ENCODE data around the gene MMP8.

Gene MMP8

GRCh38 chr11:102722821-102723220 lies 1.9 kb downstream of the MMP8 start:
- DNase-seq (ENCODE audit: low read depth) = no peak

GRCh38 chr11:102719620-102720277 lies 5.0 kb downstream of the MMP8 start:
- no peak for DNase-seq (ENCODE audit: low read depth)

GRCh38 chr11:102717280-102717679 lies 7.5 kb downstream of the MMP8 start:
- DNase-seq (ENCODE audit: low read depth) = no peak

- DNase-seq (ENCODE audit: low read depth) = no peak
These were observed 8.2 kb downstream of the MMP8 start for GRCh38 chr11:102716527-102716926.

- DNase-seq (ENCODE audit: low read depth) = no peak
These were observed 12.6 kb downstream of the MMP8 start for GRCh38 chr11:102712137-102712536.

- no peak for DNase-seq (ENCODE audit: low read depth)
These were observed 15.4 kb downstream of the MMP8 start for GRCh38 chr11:102709201-102709945.

- no peak for DNase-seq (ENCODE audit: low read depth)
These were observed 16.1 kb downstream of the MMP8 start for GRCh38 chr11:102708654-102709053.

- no peak for DNase-seq (ENCODE audit: low read depth)
These were observed 19.1 kb downstream of the MMP8 start, which contains the start of gene MMP27 for GRCh38 chr11:102705626-102706025. TSS of gene MMP27 (minus strand) at chr11:102705769. CDS start at chr11:102705714, 55 bp downstream.

GRCh38 chr11:102704841-102705240 lies 19.9 kb downstream of the MMP8 start:
- no peak for DNase-seq (ENCODE audit: low read depth)

GRCh38 chr11:102703826-102704493 lies 20.8 kb downstream of the MMP8 start:
- no peak for DNase-seq (ENCODE audit: low read depth)

GRCh38 chr11:102695201-102695600 lies 29.6 kb downstream of the MMP8 start:
- DNase-seq (ENCODE audit: low read depth) = no peak

- no peak for DNase-seq (ENCODE audit: low read depth)
These were observed 39.0 kb downstream of the MMP8 start for GRCh38 chr11:102685754-102686153.

GRCh38 chr11:102685338-102685737 lies 39.4 kb downstream of the MMP8 start:
- no peak for DNase-seq (ENCODE audit: low read depth)

- no peak for DNase-seq (ENCODE audit: low read depth)
These were observed 41.5 kb downstream of the MMP8 start for GRCh38 chr11:102683277-102683676.

- no peak for DNase-seq (ENCODE audit: low read depth)
These were observed 43.8 kb downstream of the MMP8 start for GRCh38 chr11:102680945-102681344.

GRCh38 chr11:102678022-102678421 lies 46.7 kb downstream of the MMP8 start:
- no peak for DNase-seq (ENCODE audit: low read depth)

GRCh38 chr11:102676084-102676483 lies 48.7 kb downstream of the MMP8 start:
- no peak for DNase-seq (ENCODE audit: low read depth)

GRCh38 chr11:102669664-102670063 lies 55.1 kb downstream of the MMP8 start:
- DNase-seq (ENCODE audit: low read depth) = no peak

- DNase-seq (ENCODE audit: low read depth) = no peak
These were observed 58.3 kb downstream of the MMP8 start for GRCh38 chr11:102666331-102666957.

GRCh38 chr11:102664001-102664752 lies 60.6 kb downstream of the MMP8 start:
- DNase-seq (ENCODE audit: low read depth) = no peak

GRCh38 chr11:102662607-102663006 lies 62.1 kb downstream of the MMP8 start:
- DNase-seq (ENCODE audit: low read depth) = no peak

Data from stimulated activated CD4-positive, alpha-beta T cell treated with anti-CD3 and anti-CD28 coated beads, Interleukin-2, amount 100 ng/mL, for 4 hours (primary cell).